ENCODE measurements around the gene TLR6. TPM values are rescaled to one million over a fixed set of nuclear protein-coding genes. Genes with fewer than 3 reads are reported as not detected.
"Not testable (repeated sequence)": the region's sequence is repeated elsewhere in the genome, so short reads cannot be mapped to it uniquely, and the experiment has no call there.

The TLR6 gene
- total RNA-seq, 6 donors from 2014 or later: 3.2 to 10.4 (median 5.8) TPM

- Histone ChIP-seq H3K4me1 (peaks cover 0 to 9% (median 2%) of the 10 kb centered on the region in 4 donors), H3K27me3 (no peaks in the 10 kb centered on the region), H3K9me3 (no peaks in the 10 kb centered on the region), H3K36me3 (no peaks in the 10 kb centered on the region), H3K4me3 (no peak overlapping the region), H3K27ac (peak overlapping the region in 2 of 4 donors; percentile 5 to 72)
- ATAC-seq (ENCODE audit: low FRiP score in 2 of 2) (no peak), DNase-seq (no peak)
- 41 to 51% methylated on average over 3 of the region's 3 CpGs for WGBS, 2 donors
- TF ChIP-seq POLR2A (IDR thresholded peaks at IDR 0.05): no peak
- TF ChIP-seq EP300 (IDR thresholded peaks at IDR 0.05): no peak
- TF ChIP-seq CTCF (IDR thresholded peaks at IDR 0.05): no peak
- TF ChIP-seq POLR2AphosphoS5 (IDR thresholded peaks at IDR 0.05): no peak
These were observed 42.2 kb downstream of the TLR6 start for GRCh38 chr4:38814386-38814785.

DNA sequence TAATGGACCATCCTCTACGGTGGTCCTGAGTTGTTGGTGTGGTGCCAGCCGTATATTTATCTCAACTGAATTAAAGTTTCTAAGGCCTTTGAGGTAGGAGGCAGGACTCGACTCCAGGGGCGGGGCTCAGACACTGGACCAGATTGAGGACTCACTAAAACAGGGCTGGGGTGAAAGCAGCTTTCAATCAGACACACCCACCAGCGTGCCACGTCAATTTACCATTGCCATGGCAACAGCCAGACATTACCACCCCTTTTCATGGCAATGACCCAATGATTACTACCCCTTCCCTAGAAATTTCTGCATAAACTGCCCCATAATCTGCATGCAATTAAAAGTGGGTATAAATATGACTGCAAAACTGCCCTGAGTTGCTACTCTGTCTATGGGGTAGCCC lies 45.3 kb downstream of the TLR6 start:
- TF ChIP-seq CTCF (IDR thresholded peaks at IDR 0.05) (no peak), EP300 (IDR thresholded peaks at IDR 0.05) (no peak), POLR2AphosphoS5 (IDR thresholded peaks at IDR 0.05) (no peak), POLR2A (IDR thresholded peaks at IDR 0.05) (no peak)
- Histone ChIP-seq H3K4me3 (no peak overlapping the region), H3K9me3 (no peaks in the 10 kb centered on the region), H3K27me3 (no peaks in the 10 kb centered on the region), H3K36me3 (no peaks in the 10 kb centered on the region), H3K27ac (no peak overlapping the region), H3K4me1 (peaks cover 0 to 9% (median under 1%) of the 10 kb centered on the region in 4 donors)
- no peak for ATAC-seq (ENCODE audit: low FRiP score in 2 of 2)
- no peak for DNase-seq
- 92 to 94% methylated on average over 6 of the region's 6 CpGs for WGBS, 2 donors

DNA sequence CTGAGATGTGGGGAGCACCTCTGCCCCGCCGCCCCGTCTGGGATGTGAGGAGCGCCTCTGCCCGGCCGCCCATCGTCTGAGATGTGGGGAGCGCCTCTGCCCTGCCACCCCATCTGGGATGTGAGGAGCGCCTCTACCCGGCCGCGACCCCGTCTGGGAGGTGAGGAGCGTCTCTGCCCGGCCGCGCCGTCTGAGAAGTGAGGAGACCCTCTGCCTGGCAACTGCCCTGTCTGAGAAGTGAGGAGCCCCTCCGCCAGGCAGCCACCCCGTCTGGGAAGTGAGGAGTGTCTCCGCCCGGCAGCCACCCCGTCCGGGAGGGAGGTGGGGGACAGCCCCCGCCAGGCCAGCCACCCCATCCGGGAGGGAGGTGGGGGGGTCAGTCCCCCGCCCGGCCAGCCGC lies 49.2 kb downstream of the TLR6 start:
- WGBS, 2 donors: no CpG with 5 or more reads among the region's 29 CpGs

DNA sequence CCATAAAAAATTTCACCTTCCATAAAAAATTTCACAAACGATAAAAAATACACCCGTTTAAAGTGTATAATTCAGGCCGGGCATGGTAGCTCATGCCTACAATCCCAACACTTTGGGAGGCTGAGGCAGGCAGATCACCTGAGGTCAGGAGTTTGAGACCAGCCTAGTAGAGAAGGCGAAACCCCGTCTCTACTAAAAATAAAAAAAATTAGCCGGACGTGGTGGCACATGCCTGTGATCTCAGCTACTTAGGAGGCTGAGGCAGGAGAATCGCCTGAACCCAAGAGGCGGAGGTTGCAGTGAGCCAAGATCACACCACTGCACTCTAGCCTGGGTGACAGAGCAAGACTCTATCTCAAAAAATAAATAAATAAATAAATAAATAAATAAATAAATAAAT lies 50.4 kb downstream of the TLR6 start:
- 79 to 83% methylated on average over 9 of the region's 9 CpGs for WGBS, 2 donors
- not testable (repeated sequence) for H3K27me3 ChIP-seq; ATAC-seq (ENCODE audit: low FRiP score in 2 of 2); H3K9me3 ChIP-seq; H3K36me3 ChIP-seq; DNase-seq; H3K4me3 ChIP-seq
- peaks cover 8 to 16% (median 13%) of the 10 kb centered on the region in 4 donors for H3K4me1 ChIP-seq
- peak overlapping the region; percentile 74 to 87 (median 81) for H3K27ac ChIP-seq

More for the DNA sequence above, 49.2 kb downstream of the TLR6 start:
- H3K36me3 ChIP-seq; H3K27ac ChIP-seq; H3K27me3 ChIP-seq; ATAC-seq (ENCODE audit: low FRiP score in 2 of 2); H3K9me3 ChIP-seq; H3K4me3 ChIP-seq: not testable (repeated sequence)
- H3K4me1 ChIP-seq: peaks cover 6 to 16% (median 13%) of the 10 kb centered on the region in 4 donors
- DNase-seq: peak in 1 of 2 donors; percentile 46

DNA sequence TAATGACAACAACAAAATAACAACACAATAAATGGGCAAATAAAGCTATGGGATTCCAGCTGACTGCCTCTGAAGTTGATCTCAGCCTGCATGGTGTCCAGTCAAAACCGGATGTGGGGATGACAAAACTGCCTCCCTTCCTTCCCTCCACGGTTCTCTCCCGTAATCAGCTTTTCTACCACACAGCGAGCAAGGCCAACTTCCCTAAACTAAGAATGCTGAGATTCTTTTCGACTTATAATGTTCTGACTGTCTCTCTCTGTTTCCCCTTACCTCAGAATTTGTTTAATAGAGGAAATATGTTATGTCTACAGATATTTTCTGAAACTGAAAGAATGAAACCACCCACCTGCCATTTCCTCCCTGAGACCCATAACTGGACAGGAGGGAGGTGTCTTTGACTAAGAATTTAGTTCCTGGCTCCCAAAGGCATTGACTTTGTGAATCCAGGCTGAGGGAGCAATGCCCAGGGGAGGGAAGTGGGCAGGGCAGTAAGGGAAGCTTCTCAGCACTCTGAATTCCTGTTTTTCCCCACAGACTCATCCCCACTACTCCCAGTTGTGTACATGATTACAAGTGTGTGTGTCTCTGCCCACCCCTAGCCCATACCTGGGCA lies 51.0 kb downstream of the TLR6 start:
- WGBS, 2 donors: 17 to 27% methylated on average over 5 of the region's 5 CpGs
- H3K36me3 ChIP-seq: peaks cover 0 to 2% (median 0%) of the 10 kb centered on the region in 4 donors
- TF ChIP-seq POLR2A (IDR thresholded peaks at IDR 0.05) (peak in 1 of 4 donors; percentile 45), CTCF (IDR thresholded peaks at IDR 0.05) (no peak), POLR2AphosphoS5 (IDR thresholded peaks at IDR 0.05) (peak; percentile 29 to 44)
- ATAC-seq (ENCODE audit: low FRiP score in 2 of 2): peak; percentile 70 to 90
- H3K27me3 ChIP-seq: no peaks in the 10 kb centered on the region
- H3K4me1 ChIP-seq: peaks cover 8 to 16% (median 13%) of the 10 kb centered on the region in 4 donors
- no peaks in the 10 kb centered on the region for H3K9me3 ChIP-seq
- H3K4me3 ChIP-seq: peak overlapping the region in 2 of 4 donors; percentile 38 to 40
- peak in 1 of 2 donors; percentile 59 for DNase-seq
- peak overlapping the region; percentile 74 to 87 (median 81) for H3K27ac ChIP-seq
